AG10803 (cell line): ENCODE measurements around the gene KHDC1L.

Experiments used
- DNase-seq: peaks from one replicate; pipeline ENCODE4 v3.0.0; 2010; ENCODE audit warnings: low read depth
- H3K4me3 ChIP-seq: 2 replicates; pipeline ENCODE4 v1.5.1; 2011; ENCODE audit warnings: mild to moderate bottlenecking, low read length, control low read depth
- TF ChIP-seq, protein P1 (sequence below): conservative IDR thresholded peaks from 2 replicates; pipeline ENCODE4 v1.5.1; 2011; ENCODE audit warnings: mild to moderate bottlenecking, low read length, control low read depth, inconsistent platforms

Gene KHDC1L

DNA sequence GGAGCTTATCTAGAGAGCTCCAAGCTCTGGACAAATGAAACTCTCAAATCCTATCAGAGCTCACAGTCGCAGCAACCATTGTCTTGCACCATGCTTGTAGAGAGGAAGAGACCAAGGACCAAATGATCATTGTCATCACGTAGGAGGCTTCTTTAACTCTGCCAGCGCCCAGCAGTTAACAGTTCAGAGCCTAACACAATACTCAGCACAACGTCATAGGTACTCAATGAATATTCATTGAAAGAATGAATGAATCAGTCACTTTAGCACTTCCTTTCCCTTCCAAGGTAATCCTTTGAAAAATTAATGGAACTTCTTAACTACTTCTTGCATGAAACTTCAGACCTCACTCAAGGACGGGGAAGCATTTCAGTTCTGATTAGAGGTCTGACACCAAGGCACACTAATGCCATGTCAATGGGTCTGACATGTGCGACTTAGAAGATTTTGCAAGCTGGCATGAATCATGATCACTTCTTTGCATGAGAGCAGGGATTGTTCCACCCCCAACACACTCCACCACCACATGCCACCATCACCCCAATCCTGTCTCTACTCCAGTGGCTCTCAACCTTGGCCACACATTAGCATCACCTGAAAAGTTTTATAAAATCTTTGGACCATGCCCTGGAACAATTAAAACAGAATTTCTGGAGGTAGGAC, 45.1 kb downstream of the KHDC1L start:
- H3K4me3 ChIP-seq: peak overlapping the region; percentile 55
- peak; percentile 29 for DNase-seq
- TF ChIP-seq, protein P1, sequence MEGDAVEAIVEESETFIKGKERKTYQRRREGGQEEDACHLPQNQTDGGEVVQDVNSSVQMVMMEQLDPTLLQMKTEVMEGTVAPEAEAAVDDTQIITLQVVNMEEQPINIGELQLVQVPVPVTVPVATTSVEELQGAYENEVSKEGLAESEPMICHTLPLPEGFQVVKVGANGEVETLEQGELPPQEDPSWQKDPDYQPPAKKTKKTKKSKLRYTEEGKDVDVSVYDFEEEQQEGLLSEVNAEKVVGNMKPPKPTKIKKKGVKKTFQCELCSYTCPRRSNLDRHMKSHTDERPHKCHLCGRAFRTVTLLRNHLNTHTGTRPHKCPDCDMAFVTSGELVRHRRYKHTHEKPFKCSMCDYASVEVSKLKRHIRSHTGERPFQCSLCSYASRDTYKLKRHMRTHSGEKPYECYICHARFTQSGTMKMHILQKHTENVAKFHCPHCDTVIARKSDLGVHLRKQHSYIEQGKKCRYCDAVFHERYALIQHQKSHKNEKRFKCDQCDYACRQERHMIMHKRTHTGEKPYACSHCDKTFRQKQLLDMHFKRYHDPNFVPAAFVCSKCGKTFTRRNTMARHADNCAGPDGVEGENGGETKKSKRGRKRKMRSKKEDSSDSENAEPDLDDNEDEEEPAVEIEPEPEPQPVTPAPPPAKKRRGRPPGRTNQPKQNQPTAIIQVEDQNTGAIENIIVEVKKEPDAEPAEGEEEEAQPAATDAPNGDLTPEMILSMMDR: no peak

DNA sequence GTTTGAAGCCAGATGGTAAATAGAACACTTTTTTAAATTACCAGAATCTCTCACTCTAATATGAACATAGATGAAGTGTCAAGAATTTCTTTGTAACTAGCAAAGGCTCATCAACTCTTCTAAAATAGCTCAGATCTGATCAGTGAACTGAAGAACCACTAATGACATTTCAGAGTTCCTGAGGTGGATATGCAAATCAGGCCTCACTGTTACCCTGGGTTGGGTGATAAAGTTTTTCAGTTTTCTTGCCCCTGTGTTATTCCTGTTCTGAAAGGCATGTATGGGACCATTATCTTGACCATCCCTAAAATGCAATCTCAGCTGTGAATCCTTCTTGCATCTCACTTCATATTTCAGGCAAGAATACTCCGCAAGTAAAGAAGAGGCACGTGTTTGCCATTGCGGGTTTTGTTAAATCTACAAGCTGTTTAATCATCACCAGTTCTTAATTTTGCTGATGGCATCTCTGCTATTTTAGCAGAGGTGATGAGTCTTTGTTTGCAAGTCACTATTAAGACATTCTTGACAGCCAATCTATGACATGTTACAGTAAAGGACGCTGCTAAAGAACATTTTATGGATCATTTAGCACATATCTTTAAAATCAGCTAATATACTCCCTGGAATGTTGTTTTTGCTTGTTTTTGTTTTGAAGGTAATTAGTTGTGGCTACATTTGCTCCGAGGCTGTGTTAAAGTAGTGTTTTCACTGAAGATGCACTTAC, 47.9 kb downstream of the KHDC1L start:
- no peak for DNase-seq
- TF ChIP-seq, protein P1: no peak
- H3K4me3 ChIP-seq: no peak overlapping the region

DNA sequence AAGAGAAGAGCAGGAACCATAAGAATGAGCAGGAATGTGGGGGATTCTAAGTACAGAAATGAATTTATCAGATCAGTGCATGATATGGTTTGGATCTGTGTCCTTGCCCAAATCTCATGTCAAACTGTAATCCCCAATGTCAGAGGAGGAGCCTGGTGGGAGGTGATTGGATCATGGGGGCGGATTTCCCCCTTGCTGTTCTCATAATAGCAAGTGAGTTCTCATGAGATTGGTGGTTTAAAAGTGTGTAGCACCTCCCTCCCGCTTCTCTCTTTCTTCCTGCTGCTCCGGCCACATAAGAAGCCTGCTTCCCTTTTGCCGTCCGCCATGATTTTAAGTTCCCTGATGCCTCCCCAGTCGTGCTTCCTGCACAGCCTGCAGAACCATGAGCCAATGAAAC, 49.2 kb downstream of the KHDC1L start:
- H3K4me3 ChIP-seq: no peak overlapping the region
- DNase-seq: no peak
- TF ChIP-seq, protein P1: no peak

DNA sequence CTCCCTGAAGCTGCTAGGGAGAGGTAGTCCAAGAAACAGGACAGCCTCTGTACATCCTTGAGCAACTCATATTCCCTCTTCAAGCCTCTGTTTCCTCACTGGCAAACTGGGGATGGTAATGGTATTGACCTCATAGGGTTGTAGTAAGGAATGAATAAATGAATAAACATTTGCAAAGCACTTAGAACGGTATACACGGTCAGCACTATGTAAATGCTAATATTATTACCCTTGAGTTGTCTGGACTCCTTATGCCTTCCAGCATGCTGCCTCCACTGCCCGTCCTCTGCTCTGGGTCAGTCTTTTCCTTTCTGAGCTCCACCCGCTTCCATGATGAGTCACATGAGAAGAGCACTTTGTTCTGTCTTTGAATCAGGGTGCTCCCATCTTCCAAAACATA, 50.6 kb downstream of the KHDC1L start:
- no peak overlapping the region for H3K4me3 ChIP-seq
- no peak for DNase-seq
- TF ChIP-seq, protein P1: no peak
